ENCODE data around the gene KRTAP3-2. TPM values are rescaled to one million over a fixed set of nuclear protein-coding genes. Genes with fewer than 3 reads are reported as not detected.
"Not testable (repeated sequence)": the region's sequence is repeated elsewhere in the genome, so short reads cannot be mapped to it uniquely, and the experiment has no call there.

Gene KRTAP3-2
- polyA plus RNA-seq (2011; rRNA removed) (not detected in 2 replicates), polyA minus RNA-seq (2011; rRNA and poly(A)+ RNA removed) (not detected in 2 replicates)

DNA sequence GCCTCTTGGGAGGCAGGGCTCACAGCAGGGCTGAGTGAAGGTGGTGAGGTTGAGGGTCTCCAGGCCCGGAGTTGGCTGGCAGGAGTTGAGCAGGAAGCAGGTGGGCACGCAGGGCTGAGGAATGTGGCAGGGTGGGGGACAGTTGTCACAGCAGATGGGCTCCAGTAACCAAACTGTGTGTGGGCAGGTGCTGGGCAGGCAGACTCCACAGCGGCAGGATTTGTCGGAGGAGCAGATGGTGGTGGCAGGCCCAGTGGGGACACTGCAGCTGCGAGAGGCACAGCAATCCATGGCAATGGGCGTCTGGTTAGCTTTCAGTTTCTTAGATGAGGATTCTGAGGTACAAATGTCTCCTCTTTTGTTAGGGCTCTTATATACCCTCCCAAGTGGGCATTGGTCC is at the start of gene KRTAP3-2:
TSS of gene KRTAP3-2 (minus strand) at position 344 of the 400 bp plus-strand sequence. CDS start at position 291, 53 bp downstream.
- H3K4me3 ChIP-seq (ENCODE audit: low read depth, low read length); H3K27me3 ChIP-seq (ENCODE audit: control insufficient read depth, insufficient read depth, low read length); POLR2A ChIA-PET; DNase-seq (ENCODE audit: low read depth); CTCF ChIA-PET; H3K36me3 ChIP-seq (ENCODE audit: control insufficient read depth, insufficient read depth, low read length): not testable (repeated sequence)

- Histone ChIP-seq H3K4me3 (ENCODE audit: low read depth, low read length) (no peak overlapping the region), H3K36me3 (ENCODE audit: control insufficient read depth, insufficient read depth, low read length) (no peaks in the 10 kb centered on the region), H3K27me3 (ENCODE audit: control insufficient read depth, insufficient read depth, low read length) (no peaks in the 10 kb centered on the region)
- TF ChIP-seq, protein P1, sequence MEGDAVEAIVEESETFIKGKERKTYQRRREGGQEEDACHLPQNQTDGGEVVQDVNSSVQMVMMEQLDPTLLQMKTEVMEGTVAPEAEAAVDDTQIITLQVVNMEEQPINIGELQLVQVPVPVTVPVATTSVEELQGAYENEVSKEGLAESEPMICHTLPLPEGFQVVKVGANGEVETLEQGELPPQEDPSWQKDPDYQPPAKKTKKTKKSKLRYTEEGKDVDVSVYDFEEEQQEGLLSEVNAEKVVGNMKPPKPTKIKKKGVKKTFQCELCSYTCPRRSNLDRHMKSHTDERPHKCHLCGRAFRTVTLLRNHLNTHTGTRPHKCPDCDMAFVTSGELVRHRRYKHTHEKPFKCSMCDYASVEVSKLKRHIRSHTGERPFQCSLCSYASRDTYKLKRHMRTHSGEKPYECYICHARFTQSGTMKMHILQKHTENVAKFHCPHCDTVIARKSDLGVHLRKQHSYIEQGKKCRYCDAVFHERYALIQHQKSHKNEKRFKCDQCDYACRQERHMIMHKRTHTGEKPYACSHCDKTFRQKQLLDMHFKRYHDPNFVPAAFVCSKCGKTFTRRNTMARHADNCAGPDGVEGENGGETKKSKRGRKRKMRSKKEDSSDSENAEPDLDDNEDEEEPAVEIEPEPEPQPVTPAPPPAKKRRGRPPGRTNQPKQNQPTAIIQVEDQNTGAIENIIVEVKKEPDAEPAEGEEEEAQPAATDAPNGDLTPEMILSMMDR (IDR thresholded peaks at IDR 0.05; ENCODE audit: insufficient read depth, low read depth, low read length): no peak
- ChIA-PET POLR2A (interaction anchor here (0.5 to 1.0 kb wide), 4 partner anchors 10 to 304 kb away, joined by 3 to 4 read pairs (median 4); no protein-coding TSS in a partner anchor), CTCF (interaction anchor here (0.9 to 1.6 kb wide), 4 partner anchors 31 to 500 kb away, joined by 3 to 5 read pairs (median 4); no protein-coding TSS in a partner anchor)
- DNase-seq (ENCODE audit: low read depth): peak; percentile 85
Measured at GRCh38 chr17:41049110-41049509, 49.4 kb upstream of the KRTAP3-2 start.

- TF ChIP-seq, protein P1 (IDR thresholded peaks at IDR 0.05; ENCODE audit: insufficient read depth, low read depth, low read length): no peak
- POLR2A ChIA-PET: interaction anchor here (0.6 to 1.0 kb wide), 5 partner anchors 11 to 369 kb away, joined by 3 read pairs; partner anchors contain the start of gene KRTAP2-3
- no peak overlapping the region for H3K4me3 ChIP-seq (ENCODE audit: low read depth, low read length)
- no peaks in the 10 kb centered on the region for H3K36me3 ChIP-seq (ENCODE audit: control insufficient read depth, insufficient read depth, low read length)
- peak; percentile 76 for DNase-seq (ENCODE audit: low read depth)
- CTCF ChIA-PET: interaction anchor here (0.6 to 1.8 kb wide), 8 partner anchors 9 to 500 kb away, joined by 3 to 6 read pairs (median 4); partner anchors contain the start of gene KRTAP2-4
- H3K27me3 ChIP-seq (ENCODE audit: control insufficient read depth, insufficient read depth, low read length): no peaks in the 10 kb centered on the region
Measured at GRCh38 chr17:41048441-41048840, 48.7 kb upstream of the KRTAP3-2 start.

GRCh38 chr17:41046735-41047465 is 47.2 kb upstream of the KRTAP3-2 start, which contains the start of gene KRTAP2-1:
TSS of gene KRTAP2-1 (minus strand) at chr17:41047316. CDS start at chr17:41047267, 49 bp downstream.
- H3K27me3 ChIP-seq (ENCODE audit: control insufficient read depth, insufficient read depth, low read length); DNase-seq (ENCODE audit: low read depth); H3K36me3 ChIP-seq (ENCODE audit: control insufficient read depth, insufficient read depth, low read length); H3K4me3 ChIP-seq (ENCODE audit: low read depth, low read length); POLR2A ChIA-PET: not testable (repeated sequence)
- CTCF ChIA-PET: interaction anchor here (0.6 to 1.8 kb wide), 7 partner anchors 8 to 619 kb away, joined by 3 to 6 read pairs (median 3); no protein-coding TSS in a partner anchor

GRCh38 chr17:41042953-41043352 is 43.2 kb upstream of the KRTAP3-2 start:
- CTCF ChIA-PET: no interaction called here
- TF ChIP-seq, protein P1 (IDR thresholded peaks at IDR 0.05; ENCODE audit: insufficient read depth, low read depth, low read length): no peak
- Histone ChIP-seq H3K4me3 (ENCODE audit: low read depth, low read length) (no peak overlapping the region), H3K27me3 (ENCODE audit: control insufficient read depth, insufficient read depth, low read length) (no peaks in the 10 kb centered on the region), H3K36me3 (ENCODE audit: control insufficient read depth, insufficient read depth, low read length) (no peaks in the 10 kb centered on the region)
- DNase-seq (ENCODE audit: low read depth): no peak
- POLR2A ChIA-PET: no interaction called here

Measured in BJ (cell line).